T-helper 1 cell treated with Interleukin-12 subunit alpha and Interleukin-12 subunit beta and Interleukin-4 antibody, amounts not matched to agents 30 μg/mL and 1 μg/mL, for 36 hours (primary cell): ENCODE results near the gene RIMBP2.

Experiments
- H3K27ac Mint-ChIP-seq: one replicate; pipeline ENCODE4 v1.8.0; 2021; ENCODE audit warnings: mild to moderate bottlenecking, mixed read lengths
- H3K27me3 Mint-ChIP-seq: one replicate; pipeline ENCODE4 v1.8.0; 2021; ENCODE audit warnings: low read depth, mixed read lengths
- H3K36me3 Mint-ChIP-seq: one replicate; pipeline ENCODE4 v1.8.0; 2021; ENCODE audit warnings: low read depth, mixed read lengths
- H3K4me1 Mint-ChIP-seq: one replicate; pipeline ENCODE4 v1.8.0; 2021; ENCODE audit warnings: low read depth, mixed read lengths
- H3K4me3 Mint-ChIP-seq: one replicate; pipeline ENCODE4 v1.8.0; 2021; ENCODE audit warnings: mild to moderate bottlenecking, moderate library complexity, mixed read lengths
- H3K9me3 Mint-ChIP-seq: one replicate; pipeline ENCODE4 v1.8.0; 2021; ENCODE audit warnings: mixed read lengths

RIMBP2 gene

DNA sequence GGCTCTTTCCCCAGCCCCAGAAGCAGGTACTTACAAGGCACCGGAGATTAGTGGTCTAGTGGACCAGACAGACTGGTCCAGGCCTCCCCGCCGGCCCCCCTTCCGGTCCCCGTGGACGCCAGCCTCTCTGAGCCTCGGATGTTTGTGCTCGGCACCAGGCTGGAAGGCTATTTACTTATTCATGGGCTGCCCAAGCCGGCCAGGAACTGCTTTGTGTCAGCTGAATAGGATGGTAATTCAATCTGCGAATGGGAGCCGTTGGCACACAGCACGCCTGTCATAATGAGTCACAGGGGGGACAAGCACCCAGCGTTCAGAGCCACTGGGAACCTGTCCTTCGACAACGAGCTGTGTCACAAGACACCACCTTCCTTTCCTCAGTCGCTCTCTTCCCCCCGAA lies 82.3 kb downstream of the RIMBP2 start:
- Mint-ChIP-seq H3K36me3 (no peaks in the 10 kb centered on the region), H3K4me1 (no peaks in the 10 kb centered on the region), H3K9me3 (no peaks in the 10 kb centered on the region), H3K4me3 (no peak overlapping the region), H3K27me3 (no peaks in the 10 kb centered on the region), H3K27ac (no peak overlapping the region)

DNA sequence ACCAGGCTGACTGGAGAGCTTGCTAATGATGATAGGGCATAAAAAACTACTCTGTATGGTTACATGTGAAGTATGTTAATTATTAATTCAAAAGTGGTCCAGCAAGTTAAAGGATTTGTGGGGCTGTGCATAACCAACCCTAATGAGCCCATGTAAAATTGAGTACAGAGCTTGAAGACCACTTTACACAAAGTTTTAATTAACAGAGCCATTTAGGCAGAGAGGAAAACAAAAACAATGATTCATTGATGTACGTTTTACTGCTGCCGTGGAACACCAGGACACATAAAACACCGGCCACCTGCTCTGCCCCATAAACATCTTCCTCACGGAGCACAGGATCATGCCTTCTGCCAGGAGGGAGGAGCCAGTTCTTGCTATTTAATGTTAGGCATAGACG lies 83.5 kb downstream of the RIMBP2 start:
- Mint-ChIP-seq H3K36me3 (no peaks in the 10 kb centered on the region), H3K4me3 (no peak overlapping the region), H3K27me3 (no peaks in the 10 kb centered on the region), H3K9me3 (no peaks in the 10 kb centered on the region), H3K27ac (no peak overlapping the region), H3K4me1 (no peaks in the 10 kb centered on the region)

DNA sequence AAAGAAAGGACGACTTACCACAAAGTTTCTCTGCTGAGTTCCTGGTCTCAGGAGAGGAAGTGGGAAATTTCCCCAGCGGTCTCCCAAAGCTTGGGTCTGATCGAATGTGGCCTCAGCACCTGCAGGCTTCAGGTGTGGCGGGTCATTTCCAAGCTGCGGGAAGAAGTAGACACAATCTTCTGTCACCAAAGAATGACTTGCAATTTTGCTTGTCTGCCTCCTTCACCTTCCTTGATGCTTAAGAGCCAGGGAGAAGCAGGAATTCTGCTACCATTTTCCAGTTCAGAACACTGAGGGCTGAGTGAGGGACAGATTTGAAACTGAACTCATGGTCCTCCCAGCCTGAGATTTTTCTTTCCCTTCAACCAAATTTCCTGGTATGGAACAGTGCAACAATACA lies 87.8 kb downstream of the RIMBP2 start:
- no peaks in the 10 kb centered on the region for H3K4me1 Mint-ChIP-seq
- no peak overlapping the region for H3K27ac Mint-ChIP-seq
- no peaks in the 10 kb centered on the region for H3K27me3 Mint-ChIP-seq
- no peak overlapping the region for H3K4me3 Mint-ChIP-seq
- H3K36me3 Mint-ChIP-seq, result no peaks in the 10 kb centered on the region
- no peaks in the 10 kb centered on the region for H3K9me3 Mint-ChIP-seq

DNA sequence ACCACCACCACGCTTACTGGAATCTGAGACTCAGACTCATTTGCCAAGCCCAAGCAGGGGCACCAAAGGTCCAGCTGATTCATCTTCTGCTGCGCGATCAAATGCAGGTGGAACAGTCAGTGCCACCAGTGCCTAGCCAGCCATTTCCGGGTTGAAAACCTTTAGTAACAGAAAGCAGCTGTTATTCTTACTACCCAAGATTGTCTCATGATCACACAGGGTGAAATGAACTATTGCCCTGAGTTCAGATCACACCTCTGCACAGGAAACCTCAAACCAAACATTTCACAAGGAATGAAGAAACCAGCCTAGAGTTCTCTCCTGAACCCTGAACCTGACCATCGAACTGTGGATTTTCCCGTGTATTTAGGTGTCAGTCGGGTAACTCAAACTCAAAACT lies 88.9 kb downstream of the RIMBP2 start:
- H3K27ac Mint-ChIP-seq, result no peak overlapping the region
- no peaks in the 10 kb centered on the region for H3K27me3 Mint-ChIP-seq
- H3K4me1 Mint-ChIP-seq, result no peaks in the 10 kb centered on the region
- no peak overlapping the region for H3K4me3 Mint-ChIP-seq
- no peaks in the 10 kb centered on the region for H3K9me3 Mint-ChIP-seq
- H3K36me3 Mint-ChIP-seq, result no peaks in the 10 kb centered on the region

DNA sequence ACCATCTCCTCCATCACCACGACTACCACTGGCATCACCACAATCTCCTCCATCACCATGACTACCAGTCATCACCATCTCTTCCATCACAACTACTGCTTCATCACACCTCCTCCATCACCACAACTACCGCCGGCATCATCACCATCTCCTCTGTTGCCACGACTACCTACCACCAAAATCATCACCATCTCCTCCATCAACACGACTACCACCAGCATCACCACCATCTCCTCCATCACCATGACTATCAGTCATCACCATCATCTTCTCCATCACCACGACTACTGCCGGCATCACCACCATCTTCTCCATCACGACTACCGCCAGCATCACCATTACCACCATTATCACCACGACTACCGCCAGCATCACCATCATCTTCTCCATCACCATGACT lies 89.5 kb downstream of the RIMBP2 start:
- Mint-ChIP-seq H3K27ac (no peak overlapping the region), H3K36me3 (no peaks in the 10 kb centered on the region), H3K9me3 (no peaks in the 10 kb centered on the region), H3K4me3 (no peak overlapping the region), H3K27me3 (no peaks in the 10 kb centered on the region), H3K4me1 (no peaks in the 10 kb centered on the region)

DNA sequence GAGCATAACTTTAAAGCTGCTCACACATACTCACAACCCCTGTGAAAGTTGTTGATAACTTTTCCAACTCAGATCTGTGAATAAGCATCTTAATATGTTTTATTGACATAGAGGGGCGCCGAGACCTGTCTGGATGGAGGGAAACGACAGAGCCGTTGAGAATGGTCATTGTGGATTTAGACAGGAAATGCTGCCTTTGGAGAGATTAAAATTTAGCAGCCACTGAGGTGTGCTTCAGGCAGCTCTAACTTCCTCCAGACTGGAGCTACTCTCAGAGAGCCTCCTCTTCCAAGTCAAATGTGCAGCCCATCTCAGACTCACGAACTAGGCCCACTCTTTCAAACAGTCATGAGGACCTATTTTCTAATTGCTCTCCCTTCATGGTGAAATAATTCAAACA lies 90.9 kb downstream of the RIMBP2 start:
- Mint-ChIP-seq H3K4me1 (no peaks in the 10 kb centered on the region), H3K27me3 (no peaks in the 10 kb centered on the region), H3K27ac (no peak overlapping the region), H3K4me3 (no peak overlapping the region), H3K36me3 (no peaks in the 10 kb centered on the region), H3K9me3 (no peaks in the 10 kb centered on the region)

DNA sequence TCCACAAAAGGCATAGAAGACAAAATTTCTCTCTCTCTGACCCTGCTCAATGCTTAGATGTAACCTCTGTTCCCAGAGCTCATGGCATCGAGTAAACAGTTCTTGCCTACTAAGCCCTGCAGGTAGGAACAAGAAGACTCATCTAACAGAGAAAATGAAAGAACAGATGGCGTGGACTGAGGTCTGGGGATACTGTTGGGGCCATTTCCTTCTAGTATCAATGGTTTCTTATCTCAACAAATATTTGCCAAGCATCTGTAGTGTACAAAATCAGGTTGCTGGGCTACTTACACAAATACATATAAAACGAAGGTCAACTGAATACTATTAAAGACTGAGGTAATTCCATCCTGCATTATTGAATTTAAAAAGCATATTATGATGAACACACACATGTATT lies 93.3 kb downstream of the RIMBP2 start:
- no peaks in the 10 kb centered on the region for H3K36me3 Mint-ChIP-seq
- H3K27ac Mint-ChIP-seq, result no peak overlapping the region
- H3K4me3 Mint-ChIP-seq, result no peak overlapping the region
- no peaks in the 10 kb centered on the region for H3K4me1 Mint-ChIP-seq
- H3K27me3 Mint-ChIP-seq, result no peaks in the 10 kb centered on the region
- no peaks in the 10 kb centered on the region for H3K9me3 Mint-ChIP-seq

DNA sequence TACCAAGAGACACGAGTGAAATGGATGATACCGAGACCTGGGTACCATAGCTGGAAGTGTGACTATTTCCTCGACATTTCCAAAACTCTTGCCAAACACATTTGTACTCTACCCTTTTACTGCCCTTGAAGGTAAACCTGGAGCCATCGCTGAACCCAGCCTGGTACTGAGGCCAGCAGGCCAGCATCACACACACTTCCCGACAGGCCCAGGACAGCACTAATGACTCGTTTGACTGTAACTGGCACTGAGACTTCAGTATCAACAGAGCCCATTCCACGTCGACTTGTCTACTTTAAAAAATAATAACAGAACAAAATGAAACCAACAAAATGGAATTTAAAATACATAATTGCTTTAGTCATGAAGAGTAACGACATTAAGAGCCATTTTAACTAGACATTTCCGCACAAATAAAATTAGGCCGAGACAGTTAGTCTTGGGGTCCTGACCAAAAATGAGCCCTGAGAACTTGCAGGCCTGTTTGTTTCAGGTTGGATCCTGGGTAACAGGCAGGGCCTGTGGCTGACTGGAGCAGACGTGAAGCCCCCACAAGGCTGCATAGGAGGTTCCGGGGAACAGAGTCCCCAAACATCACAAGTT lies 94.3 kb downstream of the RIMBP2 start:
- Mint-ChIP-seq H3K4me1 (no peaks in the 10 kb centered on the region), H3K4me3 (no peak overlapping the region), H3K36me3 (no peaks in the 10 kb centered on the region), H3K9me3 (no peaks in the 10 kb centered on the region), H3K27me3 (no peaks in the 10 kb centered on the region), H3K27ac (no peak overlapping the region)

DNA sequence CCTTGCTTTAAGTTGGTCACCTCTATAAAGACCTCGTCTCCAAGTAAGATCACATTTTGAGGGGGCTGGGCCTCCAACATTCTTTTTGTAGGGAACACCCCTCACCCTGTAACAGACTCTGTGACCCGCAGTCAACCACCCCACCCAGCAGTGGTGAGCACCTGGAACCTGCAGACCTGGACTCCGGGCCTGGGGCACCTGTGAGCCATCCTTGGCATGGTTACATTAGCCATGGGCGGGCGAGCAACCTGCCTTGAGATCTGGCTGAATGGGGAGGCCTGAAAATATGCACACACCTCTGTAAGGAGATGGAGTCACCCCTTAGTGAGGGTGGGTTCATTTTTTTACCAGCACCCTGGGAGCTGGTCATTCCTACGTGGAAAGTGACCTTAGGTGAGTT lies 95.3 kb downstream of the RIMBP2 start:
- Mint-ChIP-seq H3K4me1 (no peaks in the 10 kb centered on the region), H3K9me3 (no peaks in the 10 kb centered on the region), H3K4me3 (no peak overlapping the region), H3K27me3 (no peaks in the 10 kb centered on the region), H3K27ac (no peak overlapping the region), H3K36me3 (no peaks in the 10 kb centered on the region)

DNA sequence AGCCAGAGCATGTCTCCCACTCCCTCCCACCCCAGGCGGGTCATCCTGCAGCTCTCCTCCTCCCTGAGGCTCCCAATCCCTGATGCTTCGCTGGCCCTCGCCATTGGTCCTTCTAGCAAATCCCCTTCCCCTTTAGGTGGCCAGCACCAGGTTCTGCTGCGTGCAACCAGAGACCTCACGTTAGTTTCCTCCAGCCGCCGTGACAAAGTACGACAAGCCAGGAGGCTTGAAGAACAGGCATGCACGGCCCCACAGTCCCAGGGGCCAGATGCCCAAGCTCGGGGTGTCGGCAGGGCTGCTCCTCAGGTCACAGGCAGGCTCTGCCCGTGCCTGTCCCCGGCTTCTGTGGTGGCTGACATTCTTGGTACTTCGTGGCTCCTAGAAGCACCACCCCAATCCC lies 95.8 kb downstream of the RIMBP2 start:
- Mint-ChIP-seq H3K27ac (no peak overlapping the region), H3K36me3 (no peaks in the 10 kb centered on the region), H3K4me1 (no peaks in the 10 kb centered on the region), H3K27me3 (no peaks in the 10 kb centered on the region), H3K4me3 (no peak overlapping the region), H3K9me3 (no peaks in the 10 kb centered on the region)

DNA sequence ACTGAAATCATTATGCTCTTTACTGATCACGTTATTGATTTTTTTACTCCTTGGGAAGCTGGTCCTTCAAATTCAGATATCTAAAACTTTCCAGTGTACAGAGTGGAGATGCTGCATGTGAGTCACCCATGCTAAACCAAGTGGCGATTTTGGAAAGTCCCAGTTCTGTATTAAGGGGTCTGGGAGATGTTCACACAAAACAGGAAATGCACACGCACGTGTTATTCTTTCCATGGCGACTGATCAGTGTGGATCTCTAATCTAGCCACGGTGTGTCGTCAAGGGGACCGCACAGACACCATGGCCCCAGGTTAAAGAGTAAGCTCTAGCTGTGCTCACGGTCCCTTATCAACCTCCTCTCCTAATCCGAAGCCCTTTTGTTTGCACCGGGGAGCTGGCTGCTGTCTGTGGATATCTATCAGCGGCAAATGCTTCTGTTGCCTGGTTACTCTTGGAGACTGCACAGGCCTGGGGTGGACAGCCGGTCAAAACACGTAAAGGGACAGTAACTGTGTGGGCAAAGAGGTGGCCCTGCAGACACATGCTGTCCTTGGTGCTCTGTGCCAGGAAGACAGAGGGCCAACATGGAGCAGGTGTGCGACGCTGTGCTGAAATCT lies 96.6 kb downstream of the RIMBP2 start:
- Mint-ChIP-seq H3K27me3 (no peaks in the 10 kb centered on the region), H3K36me3 (no peaks in the 10 kb centered on the region), H3K9me3 (no peaks in the 10 kb centered on the region), H3K4me1 (no peaks in the 10 kb centered on the region), H3K4me3 (no peak overlapping the region), H3K27ac (no peak overlapping the region)

DNA sequence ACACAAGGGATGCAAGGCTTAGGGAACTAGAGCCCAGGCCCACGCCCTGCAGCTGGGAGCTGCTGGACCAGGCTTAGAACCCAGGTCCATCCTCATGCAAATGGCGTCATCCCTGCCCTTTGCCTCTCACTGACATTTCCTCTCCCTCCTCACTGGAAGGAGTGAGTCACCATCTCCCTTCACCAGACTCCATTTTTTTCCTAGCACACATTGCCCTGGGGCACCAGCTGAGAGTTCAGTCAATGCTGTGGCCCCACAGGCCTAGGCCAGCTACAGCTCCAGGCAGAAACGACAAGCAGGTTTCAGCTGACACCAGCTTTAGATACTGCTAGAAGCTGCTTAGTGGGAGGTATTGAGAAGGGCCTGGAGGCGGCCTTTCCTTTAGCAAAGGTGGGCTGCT lies 98.9 kb downstream of the RIMBP2 start:
- Mint-ChIP-seq H3K9me3 (no peaks in the 10 kb centered on the region), H3K27me3 (no peaks in the 10 kb centered on the region), H3K4me3 (no peak overlapping the region), H3K4me1 (no peaks in the 10 kb centered on the region), H3K36me3 (no peaks in the 10 kb centered on the region), H3K27ac (no peak overlapping the region)

DNA sequence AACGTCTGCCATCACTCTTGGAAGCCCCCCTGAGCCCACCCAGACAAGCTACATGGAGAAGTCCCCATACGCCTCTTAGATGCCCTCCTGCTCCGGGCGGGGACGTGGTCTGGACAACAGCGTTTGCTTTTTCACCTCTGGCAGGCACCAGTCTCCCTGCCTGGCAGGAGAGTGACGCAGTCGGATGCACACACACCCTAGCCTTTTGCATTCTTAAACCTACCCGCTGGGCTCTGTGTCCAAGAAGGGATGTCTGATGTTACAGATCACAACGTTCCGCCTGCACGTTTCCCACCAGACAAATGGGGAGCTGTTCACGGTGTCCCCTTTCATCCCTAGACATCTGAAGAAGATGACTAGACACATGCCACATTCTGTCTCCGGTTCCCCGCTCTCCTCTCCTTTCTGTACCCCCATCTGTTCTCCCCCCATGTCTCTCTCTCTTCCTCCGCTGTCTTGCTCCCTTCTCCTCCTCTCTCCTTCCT lies 100.2 kb downstream of the RIMBP2 start:
- Mint-ChIP-seq H3K27me3 (no peaks in the 10 kb centered on the region), H3K4me3 (no peak overlapping the region), H3K9me3 (no peaks in the 10 kb centered on the region), H3K27ac (no peak overlapping the region), H3K4me1 (no peaks in the 10 kb centered on the region), H3K36me3 (no peaks in the 10 kb centered on the region)

DNA sequence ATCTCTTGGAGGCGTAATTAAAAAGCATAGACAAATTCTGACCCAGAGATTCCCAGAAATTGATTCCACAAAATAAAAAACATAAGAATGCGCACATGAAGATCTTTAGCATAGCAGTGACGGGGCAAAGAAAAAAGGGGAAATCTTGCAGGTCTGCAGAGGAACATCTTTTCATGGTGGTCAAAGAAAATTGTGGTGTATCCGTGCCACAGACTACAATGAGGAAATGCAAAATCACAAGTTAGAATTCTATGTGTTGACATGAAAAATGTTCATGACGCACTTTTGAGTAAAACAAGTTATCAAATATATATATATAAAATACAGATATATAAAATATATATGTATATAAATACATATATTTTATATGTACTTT lies 101.6 kb downstream of the RIMBP2 start:
- Mint-ChIP-seq H3K4me1 (no peaks in the 10 kb centered on the region), H3K36me3 (no peaks in the 10 kb centered on the region), H3K27me3 (no peaks in the 10 kb centered on the region), H3K4me3 (no peak overlapping the region), H3K9me3 (no peaks in the 10 kb centered on the region), H3K27ac (no peak overlapping the region)

DNA sequence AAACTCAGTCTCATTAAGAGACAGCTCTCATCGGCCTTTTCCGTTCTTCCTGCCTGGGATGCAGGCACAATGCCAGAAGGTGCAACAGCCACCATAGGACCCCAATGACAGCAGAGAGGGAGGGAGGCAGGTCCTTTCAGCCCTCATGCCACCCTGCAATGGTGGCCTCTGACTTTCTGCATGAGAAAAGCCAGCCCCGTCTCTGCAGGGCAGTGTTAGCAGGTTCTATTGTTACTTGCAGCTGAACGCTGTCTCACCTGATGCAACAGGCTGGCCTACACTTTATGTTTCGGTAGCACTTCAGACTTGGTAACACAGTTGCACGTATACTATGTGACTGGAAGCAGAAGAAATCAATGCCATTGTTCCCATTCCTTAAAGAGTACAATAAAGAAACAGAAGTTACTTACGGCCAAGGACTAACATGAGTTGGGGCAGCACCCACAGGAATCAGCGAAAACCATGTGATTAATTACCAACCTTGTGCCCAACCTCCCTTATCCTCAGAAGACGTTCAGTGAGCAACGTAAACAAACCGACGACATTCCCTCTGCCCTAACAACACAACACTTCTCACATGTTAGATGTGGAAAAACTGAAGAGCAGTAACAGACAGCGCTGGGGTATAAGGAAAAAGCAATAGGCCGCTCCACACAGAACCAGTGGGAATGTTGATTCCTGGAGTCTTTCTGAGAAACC lies 102.1 kb downstream of the RIMBP2 start:
- no peak overlapping the region for H3K27ac Mint-ChIP-seq
- H3K9me3 Mint-ChIP-seq, result no peaks in the 10 kb centered on the region
- H3K27me3 Mint-ChIP-seq, result no peaks in the 10 kb centered on the region
- no peaks in the 10 kb centered on the region for H3K36me3 Mint-ChIP-seq
- H3K4me1 Mint-ChIP-seq, result no peaks in the 10 kb centered on the region
- H3K4me3 Mint-ChIP-seq, result no peak overlapping the region
